ENCODE data around the gene TAF11L9.
"Not testable (repeated sequence)": the region's sequence is repeated elsewhere in the genome, so short reads cannot be mapped to it uniquely, and the experiment has no call there.

Gene TAF11L9
- 0 reads per million in 4 donors for total RNA-seq

DNA sequence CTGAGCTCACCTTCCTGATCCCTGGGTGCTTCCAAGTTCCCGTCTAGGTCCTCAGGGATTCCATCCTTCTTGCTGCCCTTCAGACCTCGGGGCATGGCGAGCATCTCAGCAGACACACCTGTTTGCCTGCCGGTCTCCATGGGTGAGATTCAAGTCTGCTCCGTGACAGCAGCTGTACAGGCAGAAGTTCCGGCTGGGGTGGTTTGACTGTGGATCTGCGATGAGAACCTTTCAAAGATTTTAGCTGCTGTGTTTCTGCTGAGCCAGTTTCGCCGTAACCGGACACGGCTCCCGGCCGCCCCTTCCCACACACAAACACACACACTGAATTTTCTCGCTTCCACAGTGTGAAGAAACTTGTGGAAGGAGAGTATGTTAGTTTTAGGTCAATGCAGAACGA lies at the start of gene TAF11L9:
TSS of gene TAF11L9 (minus strand) at position 140 of the 400 bp plus-strand sequence.
- not testable (repeated sequence) for DNase-seq

DNA sequence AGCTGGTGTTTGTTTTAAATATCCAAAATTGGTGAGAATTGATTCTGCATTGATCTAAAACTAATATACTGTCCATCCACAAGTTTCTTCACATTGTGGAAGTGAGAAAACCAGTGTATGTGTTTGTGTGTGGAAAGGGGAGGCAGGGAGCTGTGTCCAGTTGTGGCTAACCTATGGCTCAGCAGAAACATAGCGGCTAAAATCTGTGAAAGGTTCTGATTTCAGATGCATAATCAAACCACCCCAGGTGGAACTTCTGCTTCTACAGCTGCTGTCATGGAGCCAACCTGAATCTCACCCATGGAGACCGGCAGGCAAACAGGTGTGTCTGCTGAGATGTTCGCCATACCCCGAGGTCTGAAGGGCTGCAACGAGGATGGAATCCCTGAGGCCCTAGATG lies 40.0 kb upstream of the TAF11L9 start, which contains the start of gene TAF11L14:
TSS of gene TAF11L14 (plus strand) at position 301 of the 400 bp plus-strand sequence.
- no peak for DNase-seq

DNA sequence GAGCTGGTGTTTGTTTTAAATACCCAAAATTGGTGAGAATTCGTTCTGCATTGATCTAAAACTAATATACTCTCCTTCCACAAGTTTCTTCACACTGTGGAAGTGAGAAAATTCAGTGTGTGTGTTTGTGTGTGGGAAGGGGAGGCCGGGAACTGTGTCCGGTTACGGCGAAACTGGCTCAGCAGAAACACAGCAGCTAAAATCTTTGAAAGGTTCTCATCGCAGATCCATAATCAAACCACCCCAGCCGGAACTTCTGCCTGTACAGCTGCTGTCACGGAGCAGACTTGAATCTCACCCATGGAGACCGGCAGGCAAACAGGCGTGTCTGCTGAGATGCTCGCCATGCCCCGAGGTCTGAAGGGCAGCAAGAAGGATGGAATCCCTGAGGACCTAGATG lies 37.6 kb upstream of the TAF11L9 start, which contains the start of gene TAF11L13:
TSS of gene TAF11L13 (plus strand) at position 301 of the 400 bp plus-strand sequence.
- not testable (repeated sequence) for DNase-seq

DNA sequence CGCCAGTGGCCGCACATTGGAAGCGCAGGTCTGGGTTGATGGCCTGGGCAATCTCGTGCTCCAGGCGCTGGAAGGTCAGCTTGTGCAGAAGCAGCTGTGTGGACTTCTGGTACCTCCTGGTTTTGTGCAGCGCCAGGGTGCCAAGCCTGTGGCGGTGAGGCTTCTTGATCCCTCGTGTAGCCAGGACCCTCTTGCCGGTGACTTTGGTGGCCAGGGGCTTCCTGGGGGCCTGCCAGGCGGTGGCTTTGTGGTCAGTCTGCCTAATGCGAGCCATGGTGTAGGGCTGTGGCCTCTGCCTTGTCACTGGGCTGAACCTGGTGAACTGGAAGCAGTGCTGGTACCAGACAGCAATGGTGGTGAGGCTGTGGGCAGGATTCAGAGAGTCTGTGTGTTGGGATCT lies 31.5 kb upstream of the TAF11L9 start:
- no peak for DNase-seq

DNA sequence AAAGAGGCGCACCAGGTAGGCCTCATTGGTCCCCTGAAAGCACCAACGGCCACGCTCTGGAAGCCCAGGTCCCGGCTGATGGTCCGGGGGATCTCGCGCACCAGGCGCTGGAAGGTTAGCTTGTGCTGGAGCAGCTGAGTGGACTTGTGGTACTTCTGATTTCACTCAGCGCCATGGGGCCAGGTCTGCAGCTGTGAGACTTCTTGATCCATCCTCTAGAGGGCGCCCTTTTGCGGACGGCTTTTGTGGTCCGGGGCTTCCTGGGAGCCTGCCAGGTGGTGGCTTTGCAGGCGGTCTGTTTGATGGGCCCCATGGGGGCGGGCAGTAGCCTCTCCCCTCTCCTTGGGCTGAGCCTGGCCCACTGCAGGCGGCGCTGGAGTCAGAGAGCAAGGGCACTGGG lies 26.4 kb upstream of the TAF11L9 start:
- no peak for DNase-seq

DNA sequence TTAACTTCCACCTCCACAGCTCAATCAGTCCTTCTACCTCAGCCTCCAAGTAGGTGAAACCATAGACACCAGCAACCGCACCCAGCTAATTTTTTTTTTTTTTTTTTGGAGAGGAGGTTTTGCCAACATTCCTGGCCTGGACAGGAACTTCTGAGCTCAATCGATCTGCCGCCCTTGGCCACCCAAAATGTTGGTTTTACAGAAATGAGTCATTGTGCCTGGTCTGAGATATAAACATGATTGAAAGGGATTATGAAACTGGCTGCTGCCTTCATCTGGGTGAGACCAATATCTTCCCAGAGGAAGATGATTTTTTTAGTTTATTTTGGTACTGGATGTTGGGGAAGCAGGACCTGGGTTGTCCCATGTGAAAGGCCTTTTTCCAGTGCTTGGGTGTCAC lies 25.2 kb upstream of the TAF11L9 start:
- DNase-seq = no peak

DNA sequence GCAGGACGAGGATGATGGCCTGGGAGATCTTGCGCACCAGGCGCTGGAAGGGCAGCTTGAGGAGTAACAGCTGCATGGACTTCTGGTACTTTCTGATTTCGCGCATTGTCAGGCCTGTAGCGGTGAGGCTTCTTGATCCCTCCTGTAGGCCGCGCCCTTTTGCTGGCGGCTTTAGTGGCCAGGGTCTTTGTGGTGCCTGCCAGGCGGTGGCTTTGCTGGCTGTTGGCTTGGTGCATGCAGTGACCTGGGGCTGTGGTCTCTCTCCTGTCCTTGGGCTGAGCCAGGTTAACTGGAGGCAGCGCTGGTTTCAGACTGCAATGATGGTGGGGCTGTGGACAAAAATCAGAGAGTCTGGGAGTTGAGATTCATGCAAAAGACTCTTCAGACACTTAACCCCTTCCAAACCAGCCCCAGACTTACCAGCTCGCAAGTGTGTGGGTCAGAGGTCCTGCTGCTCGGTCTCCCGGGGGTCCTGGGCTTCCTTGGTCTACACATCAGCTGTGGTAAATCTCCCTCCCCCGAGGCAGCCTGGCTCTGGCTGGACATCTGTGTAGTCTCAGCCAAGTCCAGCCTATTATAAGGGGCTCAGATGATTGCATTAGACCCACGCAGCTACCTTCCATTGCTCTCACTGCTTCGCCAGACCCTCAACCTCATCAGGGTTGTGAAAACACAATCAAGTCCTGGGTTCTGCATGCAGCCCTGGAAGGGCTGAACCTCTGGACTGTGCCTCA lies 20.8 kb upstream of the TAF11L9 start:
- no peak for DNase-seq

DNA sequence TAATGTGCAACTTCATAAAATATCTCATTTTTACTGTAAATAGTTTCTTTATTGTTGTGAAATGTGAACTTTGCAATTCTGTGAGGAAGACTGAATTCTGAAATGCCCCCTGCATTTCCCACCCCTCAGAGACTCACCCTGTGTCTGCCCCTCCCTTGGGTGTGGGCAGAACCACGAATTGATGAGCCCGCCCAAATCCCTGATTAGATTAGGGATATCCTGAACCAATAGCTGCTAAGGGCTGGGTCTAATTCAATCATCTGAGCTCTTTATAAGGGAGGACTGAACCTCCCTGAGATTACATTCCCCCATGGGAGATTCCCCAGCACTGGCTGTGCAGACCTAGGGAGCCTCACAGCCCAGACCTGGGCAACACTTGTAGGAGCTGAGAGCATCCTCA lies 15.9 kb upstream of the TAF11L9 start, which contains the start of gene TAF11L12:
TSS of gene TAF11L12 (plus strand) at position 301 of the 400 bp plus-strand sequence.
- not testable (repeated sequence) for DNase-seq

DNA sequence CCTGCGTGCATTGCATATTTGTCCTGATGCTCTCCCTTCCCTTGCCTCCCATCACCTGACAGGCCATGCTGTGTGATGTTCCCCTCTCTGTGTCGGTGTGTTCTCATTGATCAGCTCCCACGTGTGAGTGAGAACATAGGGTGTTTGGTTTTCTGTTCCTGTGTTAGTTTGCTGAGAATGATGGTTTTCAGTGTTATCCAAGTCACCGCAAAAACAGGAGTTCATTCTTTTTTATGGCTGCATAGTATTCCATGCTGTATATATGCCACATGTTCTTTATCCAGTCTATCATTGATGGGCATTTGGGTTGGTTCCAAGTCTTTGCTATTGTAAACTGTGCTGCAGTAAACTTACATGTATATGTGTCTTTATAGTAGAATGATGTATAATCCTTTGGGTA lies 13.3 kb upstream of the TAF11L9 start:
- not testable (repeated sequence) for DNase-seq

DNA sequence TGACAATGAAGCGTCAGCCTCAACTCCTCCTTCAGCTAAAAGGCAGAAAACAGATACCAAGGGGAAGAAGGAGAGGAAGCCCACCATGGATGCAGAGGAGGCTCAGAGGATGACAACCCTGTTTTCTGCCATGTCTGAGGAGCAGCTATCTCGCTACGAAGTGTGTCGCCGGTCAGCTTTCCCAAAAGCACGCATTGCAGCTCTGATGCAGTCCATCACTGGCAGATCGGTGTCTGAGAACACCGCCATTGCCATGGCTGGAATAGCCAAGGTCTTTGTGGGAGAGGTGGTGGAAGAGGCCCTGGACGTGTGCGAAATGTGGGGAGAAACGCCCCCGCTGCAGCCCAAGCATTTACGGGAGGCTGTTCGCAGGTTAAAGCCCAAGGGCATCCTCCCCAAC lies 10.8 kb upstream of the TAF11L9 start:
- DNase-seq = no peak

DNA sequence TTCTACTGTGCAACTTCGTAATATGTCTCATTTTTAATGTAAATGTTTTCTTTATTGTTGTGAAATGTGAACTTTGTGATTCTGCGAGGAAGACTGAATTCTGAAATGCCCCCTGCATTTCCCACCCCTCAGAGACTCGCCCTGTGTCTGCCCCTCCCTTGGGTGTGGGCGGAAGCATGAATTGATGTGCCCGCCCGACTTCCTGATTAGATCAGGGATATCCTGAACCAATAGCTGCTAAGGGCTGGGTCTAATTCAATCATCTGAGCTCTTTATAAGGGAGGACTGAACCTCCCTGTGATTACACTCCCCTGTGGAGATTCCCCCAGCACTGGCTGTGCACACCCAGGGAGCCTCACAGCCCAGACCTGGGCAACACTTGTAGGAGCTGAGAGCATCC lies 9.7 kb upstream of the TAF11L9 start, which contains the start of gene TAF11L11:
TSS of gene TAF11L11 (plus strand) at position 304 of the 400 bp plus-strand sequence.
- not testable (repeated sequence) for DNase-seq

DNA sequence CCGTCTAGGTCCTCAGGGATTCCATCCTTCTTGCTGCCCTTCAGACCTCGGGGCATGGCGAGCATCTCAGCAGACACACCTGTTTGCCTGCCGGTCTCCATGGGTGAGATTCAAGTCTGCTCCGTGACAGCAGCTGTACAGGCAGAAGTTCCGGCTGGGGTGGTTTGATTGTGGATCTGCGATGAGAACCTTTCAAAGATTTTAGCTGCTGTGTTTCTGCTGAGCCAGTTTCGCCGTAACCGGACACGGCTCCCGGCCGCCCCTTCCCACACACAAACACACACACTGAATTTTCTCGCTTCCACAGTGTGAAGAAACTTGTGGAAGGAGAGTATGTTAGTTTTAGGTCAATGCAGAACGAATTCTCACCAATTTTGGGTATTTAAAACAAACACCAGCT lies 3.5 kb upstream of the TAF11L9 start, which contains the start of gene TAF11L10:
TSS of gene TAF11L10 (minus strand) at position 101 of the 400 bp plus-strand sequence.
- not testable (repeated sequence) for DNase-seq

DNA sequence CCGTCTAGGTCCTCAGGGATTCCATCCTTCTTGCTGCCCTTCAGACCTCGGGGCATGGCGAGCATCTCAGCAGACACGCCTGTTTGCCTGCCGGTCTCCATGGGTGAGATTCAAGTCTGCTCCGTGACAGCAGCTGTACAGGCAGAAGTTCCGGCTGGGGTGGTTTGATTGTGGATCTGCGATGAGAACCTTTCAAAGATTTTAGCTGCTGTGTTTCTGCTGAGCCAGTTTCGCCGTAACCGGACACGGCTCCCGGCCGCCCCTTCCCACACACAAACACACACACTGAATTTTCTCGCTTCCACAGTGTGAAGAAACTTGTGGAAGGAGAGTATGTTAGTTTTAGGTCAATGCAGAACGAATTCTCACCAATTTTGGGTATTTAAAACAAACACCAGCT lies 3.3 kb downstream of the TAF11L9 start, which contains the start of gene TAF11L8:
TSS of gene TAF11L8 (minus strand) at position 101 of the 400 bp plus-strand sequence.
- not testable (repeated sequence) for DNase-seq

DNA sequence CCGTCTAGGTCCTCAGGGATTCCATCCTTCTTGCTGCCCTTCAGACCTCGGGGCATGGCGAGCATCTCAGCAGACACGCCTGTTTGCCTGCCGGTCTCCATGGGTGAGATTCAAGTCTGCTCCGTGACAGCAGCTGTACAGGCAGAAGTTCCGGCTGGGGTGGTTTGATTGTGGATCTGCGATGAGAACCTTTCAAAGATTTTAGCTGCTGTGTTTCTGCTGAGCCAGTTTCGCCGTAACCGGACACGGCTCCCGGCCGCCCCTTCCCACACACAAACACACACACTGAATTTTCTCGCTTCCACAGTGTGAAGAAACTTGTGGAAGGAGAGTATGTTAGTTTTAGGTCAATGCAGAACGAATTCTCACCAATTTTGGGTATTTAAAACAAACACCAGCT lies 8.5 kb downstream of the TAF11L9 start, which contains the start of gene TAF11L7:
TSS of gene TAF11L7 (minus strand) at position 101 of the 400 bp plus-strand sequence.
- not testable (repeated sequence) for DNase-seq
